Activated CD4-positive, alpha-beta memory T cell treated with anti-CD3 and anti-CD28 coated beads for 36 hours (primary cell): ENCODE results near the gene CCDC134. TPM values are rescaled to one million over a fixed set of nuclear protein-coding genes. Genes with fewer than 3 reads are reported as not detected.
A peak's percentile ranks its signal among the peaks of the same experiment; 100 is the strongest.

Source experiments
- CTCF ChIA-PET: fragments of 350-600 bp; sonication (Branson Sonifier 250); formaldehyde crosslinking; loops from one replicate; lab custom pipeline; 2021; ENCODE audit warnings: antibody characterized with exemption, inconsistent platforms; lab: Charles Lee
- POLR2A ChIA-PET: fragments of 350-600 bp; sonication (Branson Sonifier 250); formaldehyde crosslinking; loops from one replicate; lab custom pipeline; 2021; ENCODE audit warnings: antibody characterized with exemption; lab: Charles Lee
- DNase-seq: peaks from one replicate; pipeline ENCODE4 v3.0.0-alpha.2; 2020
- H3K27ac Mint-ChIP-seq: one replicate; pipeline ENCODE4 v1.8.0; 2021; ENCODE audit warnings: mixed read lengths
- H3K27me3 Mint-ChIP-seq: one replicate; pipeline ENCODE4 v1.8.0; 2021; ENCODE audit warnings: mixed read lengths
- H3K36me3 Mint-ChIP-seq: one replicate; pipeline ENCODE4 v1.8.0; 2021; ENCODE audit warnings: mixed read lengths
- H3K4me1 Mint-ChIP-seq: one replicate; pipeline ENCODE4 v1.8.0; 2021; ENCODE audit warnings: low read depth, mixed read lengths
- H3K4me3 Mint-ChIP-seq: one replicate; pipeline ENCODE4 v1.8.0; 2021; ENCODE audit warnings: mild to moderate bottlenecking, mixed read lengths
- H3K9me3 Mint-ChIP-seq: one replicate; pipeline ENCODE4 v1.8.0; 2021; ENCODE audit warnings: mixed read lengths
- intact Hi-C: fragments of 100-400 bp; cut with micrococcal nuclease; formaldehyde crosslinking; loops from one replicate; pipeline ENCODE4 v1.15.1; 2023
- total RNA-seq, 2 experiments: library from RNA; stranded (reverse); gene quantifications; one replicate each; pipeline ENCODE4 v1.2.3, GENCODE V29; 2021

Gene CCDC134
- total RNA-seq, 2 experiments from 2014 or later = 16.1 to 17.6 TPM

GRCh38 chr22:41813726-41814410 is 13.4 kb downstream of the CCDC134 start:
- intact Hi-C loops = no loop called here
- no peaks in the 10 kb centered on the region for H3K27me3 Mint-ChIP-seq
- ChIA-PET CTCF (interaction anchor here (0.6 kb wide), 1 partner anchor 687 kb away, joined by 3 read pairs; no protein-coding TSS in a partner anchor), POLR2A (no interaction called here)
- no peaks in the 10 kb centered on the region for H3K9me3 Mint-ChIP-seq
- peaks cover 12% of the 10 kb centered on the region for H3K36me3 Mint-ChIP-seq
- DNase-seq = no peak
- no peak overlapping the region for H3K27ac Mint-ChIP-seq
- H3K4me3 Mint-ChIP-seq = no peak overlapping the region
- no peaks in the 10 kb centered on the region for H3K4me1 Mint-ChIP-seq

GRCh38 chr22:41815716-41816115 is 15.2 kb downstream of the CCDC134 start:
- peaks cover 5% of the 10 kb centered on the region for H3K36me3 Mint-ChIP-seq
- H3K9me3 Mint-ChIP-seq = no peaks in the 10 kb centered on the region
- no peak overlapping the region for H3K27ac Mint-ChIP-seq
- intact Hi-C loops = no loop called here
- H3K4me1 Mint-ChIP-seq = no peaks in the 10 kb centered on the region
- POLR2A ChIA-PET = no interaction called here
- H3K4me3 Mint-ChIP-seq = no peak overlapping the region
- H3K27me3 Mint-ChIP-seq = no peaks in the 10 kb centered on the region
- CTCF ChIA-PET = interaction anchor here (0.7 kb wide), 1 partner anchor 81 kb away, joined by 3 read pairs; no protein-coding TSS in a partner anchor
- DNase-seq = no peak

- Mint-ChIP-seq H3K4me3 (no peak overlapping the region), H3K36me3 (peaks cover 5% of the 10 kb centered on the region), H3K4me1 (no peaks in the 10 kb centered on the region), H3K9me3 (no peaks in the 10 kb centered on the region), H3K27me3 (no peaks in the 10 kb centered on the region), H3K27ac (no peak overlapping the region)
- intact Hi-C loops = no loop called here
- POLR2A ChIA-PET = no interaction called here
- CTCF ChIA-PET = interaction anchor here (1.3 kb wide), 1 partner anchor 125 kb away, joined by 3 read pairs; no protein-coding TSS in a partner anchor
- DNase-seq = no peak
Measured at GRCh38 chr22:41816241-41816640, 15.8 kb downstream of the CCDC134 start.

GRCh38 chr22:41816871-41817270 is 16.4 kb downstream of the CCDC134 start:
- H3K4me1 Mint-ChIP-seq = peaks cover 5% of the 10 kb centered on the region
- POLR2A ChIA-PET = no interaction called here
- H3K36me3 Mint-ChIP-seq = peaks cover 5% of the 10 kb centered on the region
- H3K27me3 Mint-ChIP-seq = no peaks in the 10 kb centered on the region
- H3K9me3 Mint-ChIP-seq = no peaks in the 10 kb centered on the region
- intact Hi-C loops = no loop called here
- no peak overlapping the region for H3K27ac Mint-ChIP-seq
- CTCF ChIA-PET = interaction anchor here (1.3 kb wide), 1 partner anchor 124 kb away, joined by 3 read pairs; no protein-coding TSS in a partner anchor
- DNase-seq = no peak
- H3K4me3 Mint-ChIP-seq = no peak overlapping the region

GRCh38 chr22:41818011-41818410 is 17.5 kb downstream of the CCDC134 start:
- Mint-ChIP-seq H3K27me3 (no peaks in the 10 kb centered on the region), H3K4me3 (no peak overlapping the region), H3K27ac (no peak overlapping the region), H3K4me1 (peaks cover 16% of the 10 kb centered on the region), H3K9me3 (no peaks in the 10 kb centered on the region), H3K36me3 (peaks cover 6% of the 10 kb centered on the region)
- POLR2A ChIA-PET = no interaction called here
- CTCF ChIA-PET = no interaction called here
- DNase-seq = no peak
- intact Hi-C loops = no loop called here

GRCh38 chr22:41818596-41818995 is 18.1 kb downstream of the CCDC134 start:
- no peak overlapping the region for H3K27ac Mint-ChIP-seq
- no peaks in the 10 kb centered on the region for H3K9me3 Mint-ChIP-seq
- peaks cover 21% of the 10 kb centered on the region for H3K4me1 Mint-ChIP-seq
- H3K27me3 Mint-ChIP-seq = no peaks in the 10 kb centered on the region
- POLR2A ChIA-PET = no interaction called here
- CTCF ChIA-PET = no interaction called here
- intact Hi-C loops = no loop called here
- H3K4me3 Mint-ChIP-seq = no peak overlapping the region
- DNase-seq = no peak
- peaks cover 7% of the 10 kb centered on the region for H3K36me3 Mint-ChIP-seq

GRCh38 chr22:41819257-41819656 is 18.8 kb downstream of the CCDC134 start:
- ChIA-PET CTCF (no interaction called here), POLR2A (no interaction called here)
- DNase-seq = no peak
- peaks cover 27% of the 10 kb centered on the region for H3K4me1 Mint-ChIP-seq
- no peaks in the 10 kb centered on the region for H3K27me3 Mint-ChIP-seq
- no peaks in the 10 kb centered on the region for H3K9me3 Mint-ChIP-seq
- no peak overlapping the region for H3K4me3 Mint-ChIP-seq
- peaks cover 7% of the 10 kb centered on the region for H3K36me3 Mint-ChIP-seq
- no peak overlapping the region for H3K27ac Mint-ChIP-seq
- intact Hi-C loops = no loop called here

GRCh38 chr22:41820447-41820846 is 20.0 kb downstream of the CCDC134 start:
- H3K4me3 Mint-ChIP-seq = no peak overlapping the region
- H3K9me3 Mint-ChIP-seq = no peaks in the 10 kb centered on the region
- H3K4me1 Mint-ChIP-seq = peaks cover 29% of the 10 kb centered on the region
- intact Hi-C loops = no loop called here
- DNase-seq = no peak
- CTCF ChIA-PET = interaction anchor here (1.0 to 2.1 kb wide), 3 partner anchors 52 to 123 kb away, joined by 4 to 6 read pairs (median 5); no protein-coding TSS in a partner anchor
- no peaks in the 10 kb centered on the region for H3K27me3 Mint-ChIP-seq
- no peak overlapping the region for H3K27ac Mint-ChIP-seq
- POLR2A ChIA-PET = no interaction called here
- H3K36me3 Mint-ChIP-seq = peaks cover 11% of the 10 kb centered on the region

GRCh38 chr22:41821471-41822316 is 21.2 kb downstream of the CCDC134 start:
- POLR2A ChIA-PET = interaction anchor here (0.6 to 1.7 kb wide), 4 partner anchors 11 to 119 kb away, joined by 3 to 7 read pairs (median 5); partner anchors contain the start of genes CCDC134 and SREBF2
- Mint-ChIP-seq H3K4me3 (no peak overlapping the region), H3K36me3 (peaks cover 13% of the 10 kb centered on the region)

GRCh38 chr22:41822317-41823057 is 22.0 kb downstream of the CCDC134 start:
- ChIA-PET POLR2A (interaction anchor here (0.6 to 1.7 kb wide), 6 partner anchors 11 to 118 kb away, joined by 3 to 7 read pairs (median 5); partner anchors contain the start of genes CCDC134 and SREBF2), CTCF (interaction anchor here (0.6 to 2.1 kb wide), 17 partner anchors 9 to 155 kb away, joined by 3 to 18 read pairs (median 5); partner anchors contain the start of genes CCDC134, SREBF2 and TNFRSF13C)
- H3K9me3 Mint-ChIP-seq = no peaks in the 10 kb centered on the region
- intact Hi-C loops = loop anchor here (1.0 kb wide), 3 partner anchors 37 to 119 kb away; no protein-coding TSS in a partner anchor
- peaks cover 13% of the 10 kb centered on the region for H3K36me3 Mint-ChIP-seq
- peak; percentile 46 for DNase-seq
- peak overlapping the region; percentile 82 for H3K27ac Mint-ChIP-seq
- H3K27me3 Mint-ChIP-seq = no peaks in the 10 kb centered on the region
- no peak overlapping the region for H3K4me3 Mint-ChIP-seq
- H3K4me1 Mint-ChIP-seq = peaks cover 39% of the 10 kb centered on the region

More at GRCh38 chr22:41821471-41822316, 21.2 kb downstream of the CCDC134 start:
- DNase-seq = no peak
- Mint-ChIP-seq H3K4me1 (peaks cover 32% of the 10 kb centered on the region), H3K27ac (peak overlapping the region; percentile 82), H3K9me3 (no peaks in the 10 kb centered on the region), H3K27me3 (no peaks in the 10 kb centered on the region)
- CTCF ChIA-PET = interaction anchor here (0.7 to 2.1 kb wide), 14 partner anchors 10 to 135 kb away, joined by 3 to 18 read pairs (median 6); partner anchors contain the start of genes CCDC134, SREBF2 and TNFRSF13C
- intact Hi-C loops = loop anchor here (1.0 kb wide), 2 partner anchors 38 to 120 kb away; no protein-coding TSS in a partner anchor

- POLR2A ChIA-PET = interaction anchor here (0.5 kb wide), 1 partner anchor 132 kb away, joined by 3 read pairs; no protein-coding TSS in a partner anchor
- Mint-ChIP-seq H3K27me3 (no peaks in the 10 kb centered on the region), H3K9me3 (no peaks in the 10 kb centered on the region), H3K36me3 (peaks cover 13% of the 10 kb centered on the region), H3K4me1 (peaks cover 46% of the 10 kb centered on the region), H3K4me3 (no peak overlapping the region), H3K27ac (peak overlapping the region; percentile 39)
- intact Hi-C loops = loop anchor here (1.0 kb wide), 1 partner anchor 39 kb away; no protein-coding TSS in a partner anchor
- no peak for DNase-seq
- CTCF ChIA-PET = no interaction called here
Measured at GRCh38 chr22:41823797-41824196, 23.3 kb downstream of the CCDC134 start.
